ENCODE measurements around the gene CPB1. TPM values are rescaled to one million over a fixed set of nuclear protein-coding genes. Genes with fewer than 3 reads are reported as not detected.
"Not testable (repeated sequence)": the region's sequence is repeated elsewhere in the genome, so short reads cannot be mapped to it uniquely, and the experiment has no call there.

CPB1 gene
- not detected in 2 replicates for total RNA-seq (2014; rRNA removed; shearing (Covaris generic))
- not detected in 2 replicates for polyA plus RNA-seq (2015; cell fraction: cytosol; rRNA removed)
- not detected in 2 replicates for polyA plus RNA-seq (2015; cell fraction: nucleus; rRNA removed)

- DNase-seq (ENCODE audit: low read depth): no peak
Measured at GRCh38 chr3:148827585-148827984, at the start of gene CPB1. Gene CPB1, plus strand, starts transcription at chr3:148827811. Its CDS starts 13 bp downstream, at chr3:148827824.

- no peak for DNase-seq (ENCODE audit: low read depth)
Measured at GRCh38 chr3:148778926-148779325, 48.7 kb upstream of the CPB1 start.

- not testable (repeated sequence) for DNase-seq (ENCODE audit: low read depth)
Measured at GRCh38 chr3:148785026-148785425, 42.6 kb upstream of the CPB1 start.

- not testable (repeated sequence) for DNase-seq (ENCODE audit: low read depth)
Measured at GRCh38 chr3:148786159-148786558, 41.5 kb upstream of the CPB1 start.

GRCh38 chr3:148789146-148789545, 38.5 kb upstream of the CPB1 start:
- DNase-seq (ENCODE audit: low read depth): no peak

- no peak for DNase-seq (ENCODE audit: low read depth)
Measured at GRCh38 chr3:148789906-148790305, 37.7 kb upstream of the CPB1 start.

GRCh38 chr3:148790370-148790769, 37.2 kb upstream of the CPB1 start:
- DNase-seq (ENCODE audit: low read depth): no peak

- no peak for DNase-seq (ENCODE audit: low read depth)
Measured at GRCh38 chr3:148790851-148791735, 36.5 kb upstream of the CPB1 start.

- DNase-seq (ENCODE audit: low read depth): no peak
Measured at GRCh38 chr3:148791920-148792319, 35.7 kb upstream of the CPB1 start.

GRCh38 chr3:148792516-148792915, 35.1 kb upstream of the CPB1 start:
- DNase-seq (ENCODE audit: low read depth): no peak

GRCh38 chr3:148796799-148797198, 30.8 kb upstream of the CPB1 start:
- DNase-seq (ENCODE audit: low read depth): no peak

- no peak for DNase-seq (ENCODE audit: low read depth)
Measured at GRCh38 chr3:148797795-148798194, 29.8 kb upstream of the CPB1 start.

GRCh38 chr3:148800414-148800813, 27.2 kb upstream of the CPB1 start:
- DNase-seq (ENCODE audit: low read depth): no peak

GRCh38 chr3:148809835-148810234, 17.8 kb upstream of the CPB1 start:
- DNase-seq (ENCODE audit: low read depth): no peak

GRCh38 chr3:148815316-148816110, 12.1 kb upstream of the CPB1 start:
- no peak for DNase-seq (ENCODE audit: low read depth)

- no peak for DNase-seq (ENCODE audit: low read depth)
Measured at GRCh38 chr3:148816427-148816826, 11.2 kb upstream of the CPB1 start.

- no peak for DNase-seq (ENCODE audit: low read depth)
Measured at GRCh38 chr3:148816981-148817525, 10.6 kb upstream of the CPB1 start.

GRCh38 chr3:148820361-148821245, 7.0 kb upstream of the CPB1 start:
- DNase-seq (ENCODE audit: low read depth): no peak

- no peak for DNase-seq (ENCODE audit: low read depth)
Measured at GRCh38 chr3:148823026-148823425, 4.6 kb upstream of the CPB1 start.

GRCh38 chr3:148825476-148825875, 2.1 kb upstream of the CPB1 start:
- DNase-seq (ENCODE audit: low read depth): no peak
